Progenitor cell of endocrine pancreas (in vitro differentiated cells): ENCODE measurements around the gene YWHAH. TPM values are rescaled to one million over a fixed set of nuclear protein-coding genes. Genes with fewer than 3 reads are reported as not detected.

Experiments used
- DNase-seq: peaks from one replicate; pipeline ENCODE4 v3.0.0; 2021; ENCODE audit warnings: low spot score; ENCODE audit not compliant: unreplicated experiment
- H3K27ac Mint-ChIP-seq: 2 replicates; pipeline ENCODE4 v1.8.0; 2021; ENCODE audit warnings: mild to moderate bottlenecking, moderate library complexity, mixed read lengths
- H3K27me3 Mint-ChIP-seq: 2 replicates; pipeline ENCODE4 v1.8.0; 2021; ENCODE audit warnings: mixed read lengths
- H3K36me3 Mint-ChIP-seq: 2 replicates; pipeline ENCODE4 v1.8.0; 2022; ENCODE audit warnings: mixed read lengths; ENCODE audit not compliant: insufficient read depth
- H3K4me1 Mint-ChIP-seq: 2 replicates; pipeline ENCODE4 v1.8.0; 2021; ENCODE audit warnings: low read depth, mixed read lengths
- H3K4me3 Mint-ChIP-seq: 2 replicates; pipeline ENCODE4 v1.8.0; 2021; ENCODE audit warnings: low read depth, mild to moderate bottlenecking, moderate library complexity, mixed read lengths
- H3K9me3 Mint-ChIP-seq: 2 replicates; pipeline ENCODE4 v1.8.0; 2021; ENCODE audit warnings: low read depth, mixed read lengths
- CTCF ChIP-seq: fragments of 200-600 bp; sonication (generic); IDR thresholded peaks from one replicate; pipeline ENCODE4 v1.5.0; 2021; ENCODE audit warnings: antibody characterized with exemption, mild to moderate bottlenecking; ENCODE audit not compliant: unreplicated experiment
- total RNA-seq: library from RNA; stranded (reverse); gene quantifications from 2 replicates; pipeline ENCODE4 v1.2.1, GENCODE V29; 2021

YWHAH gene
- total RNA-seq, 1 donor from 2014 or later: 111 TPM

- no peak overlapping the region for H3K4me3 Mint-ChIP-seq
- no peak overlapping the region for H3K27ac Mint-ChIP-seq
- H3K9me3 Mint-ChIP-seq: no peaks in the 10 kb centered on the region
- DNase-seq: no peak
- no peaks in the 10 kb centered on the region for H3K36me3 Mint-ChIP-seq
- no peak for TF ChIP-seq CTCF
- H3K27me3 Mint-ChIP-seq: peaks cover 10% of the 10 kb centered on the region
- H3K4me1 Mint-ChIP-seq: peaks cover 2% of the 10 kb centered on the region
Measured at GRCh38 chr22:31942091-31942490, 2.2 kb upstream of the YWHAH start.

GRCh38 chr22:31943206-31943977 lies 943 bp upstream of the YWHAH start:
- Mint-ChIP-seq H3K27ac (peak overlapping the region; percentile 95), H3K27me3 (peaks cover 10% of the 10 kb centered on the region), H3K9me3 (no peaks in the 10 kb centered on the region), H3K36me3 (peaks cover 6% of the 10 kb centered on the region), H3K4me1 (peaks cover 6% of the 10 kb centered on the region), H3K4me3 (peak overlapping the region; percentile 89)
- no peak for DNase-seq
- no peak for TF ChIP-seq CTCF

GRCh38 chr22:31944700-31945442 lies 536 bp downstream of the YWHAH start:
- peak overlapping the region; percentile 89 for H3K4me3 Mint-ChIP-seq

GRCh38 chr22:31945443-31945855 lies 1.1 kb downstream of the YWHAH start:
- no peak for DNase-seq
- no peak overlapping the region for H3K4me3 Mint-ChIP-seq
- H3K4me1 Mint-ChIP-seq: peaks cover 6% of the 10 kb centered on the region
- no peak overlapping the region for H3K27ac Mint-ChIP-seq
- peaks cover 7% of the 10 kb centered on the region for H3K27me3 Mint-ChIP-seq
- no peak for TF ChIP-seq CTCF
- no peaks in the 10 kb centered on the region for H3K9me3 Mint-ChIP-seq
- H3K36me3 Mint-ChIP-seq: peaks cover 15% of the 10 kb centered on the region

More at GRCh38 chr22:31944700-31945442, 536 bp downstream of the YWHAH start:
- no peak overlapping the region for H3K27ac Mint-ChIP-seq
- DNase-seq: no peak
- H3K27me3 Mint-ChIP-seq: peaks cover 7% of the 10 kb centered on the region
- H3K4me1 Mint-ChIP-seq: peaks cover 6% of the 10 kb centered on the region
- no peak for TF ChIP-seq CTCF
- H3K36me3 Mint-ChIP-seq: peaks cover 12% of the 10 kb centered on the region
- no peaks in the 10 kb centered on the region for H3K9me3 Mint-ChIP-seq

- H3K4me3 Mint-ChIP-seq: no peak overlapping the region
- peaks cover 17% of the 10 kb centered on the region for H3K36me3 Mint-ChIP-seq
Measured at GRCh38 chr22:31945971-31946680, 1.8 kb downstream of the YWHAH start.

More at GRCh38 chr22:31945971-31946680, 1.8 kb downstream of the YWHAH start:
- H3K27me3 Mint-ChIP-seq: peaks cover 7% of the 10 kb centered on the region
- TF ChIP-seq CTCF: no peak
- no peak for DNase-seq
- H3K9me3 Mint-ChIP-seq: no peaks in the 10 kb centered on the region
- H3K27ac Mint-ChIP-seq: no peak overlapping the region
- H3K4me1 Mint-ChIP-seq: peaks cover 8% of the 10 kb centered on the region
